HG03196 (cell line): ENCODE results near the gene COG1.
A peak's percentile ranks its signal among the peaks of the same experiment; 100 is the strongest.

ENCODE experiments used
- ATAC-seq: cut with Tn5 transposase; IDR thresholded peaks from one replicate; pipeline ENCODE4 v1.9.1; 2021; ENCODE audit not compliant: unreplicated experiment

Gene COG1

DNA sequence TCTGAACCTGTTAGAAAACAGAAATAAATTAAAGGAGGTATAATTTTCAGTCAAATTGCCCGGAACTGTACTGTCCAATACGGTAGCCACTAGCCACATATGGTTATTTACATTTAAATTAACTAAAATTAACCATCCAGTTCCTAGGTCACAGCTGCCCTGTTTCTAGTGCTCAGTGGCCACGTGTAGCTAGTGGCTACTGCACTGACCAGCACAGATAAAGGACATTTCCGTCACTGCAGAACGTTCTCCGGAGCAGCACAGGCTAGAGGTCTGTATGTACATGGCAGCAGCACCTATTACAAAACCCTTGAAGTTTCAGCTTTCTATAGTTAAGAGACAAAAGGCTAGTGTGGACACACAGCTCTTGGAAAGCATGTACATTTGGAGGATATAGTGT is 35.1 kb downstream of the COG1 start:
- no peak for ATAC-seq

DNA sequence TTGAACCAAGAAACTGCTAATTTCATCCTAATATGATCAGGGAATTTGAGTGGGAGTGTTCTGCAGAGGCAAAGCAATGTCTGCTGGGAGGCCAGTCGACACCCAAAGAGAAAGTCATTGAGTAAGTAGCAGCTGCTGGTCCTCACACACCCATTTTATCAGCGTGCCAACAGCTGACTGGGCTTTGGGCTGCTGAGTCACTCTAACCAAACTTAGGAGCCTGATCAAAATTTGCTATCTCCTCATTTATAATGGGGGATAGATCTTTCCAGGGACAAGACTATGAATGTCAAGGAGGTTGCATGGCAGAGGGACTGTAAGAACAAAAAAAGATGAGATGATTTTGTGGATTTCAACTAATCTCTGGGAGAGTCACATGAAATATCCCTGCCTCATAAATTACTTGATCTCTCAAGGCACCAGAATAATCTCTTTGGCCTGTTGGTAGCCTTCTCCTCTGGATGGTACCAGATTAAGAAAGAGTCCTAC is 35.9 kb downstream of the COG1 start:
- peak; percentile 37 for ATAC-seq

DNA sequence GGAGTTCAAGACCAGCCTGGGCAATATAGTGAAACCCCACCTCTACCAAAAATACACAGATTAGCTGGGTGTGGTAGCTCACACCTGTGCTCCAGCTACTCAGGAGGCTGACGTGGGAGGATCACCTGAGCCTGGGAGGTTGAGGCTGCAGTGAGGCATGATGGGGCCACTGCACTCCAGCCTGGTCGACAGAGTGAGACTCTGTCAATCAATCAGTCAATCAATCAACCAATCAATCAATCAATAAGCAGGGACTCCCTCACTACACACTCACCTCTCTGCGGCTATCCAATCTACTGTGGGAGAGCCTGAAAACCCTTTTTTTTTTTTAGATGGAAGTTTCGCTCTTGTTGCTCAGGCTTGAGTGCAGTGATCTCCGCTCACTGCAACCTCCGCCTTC is 37.2 kb downstream of the COG1 start:
- ATAC-seq = no peak

DNA sequence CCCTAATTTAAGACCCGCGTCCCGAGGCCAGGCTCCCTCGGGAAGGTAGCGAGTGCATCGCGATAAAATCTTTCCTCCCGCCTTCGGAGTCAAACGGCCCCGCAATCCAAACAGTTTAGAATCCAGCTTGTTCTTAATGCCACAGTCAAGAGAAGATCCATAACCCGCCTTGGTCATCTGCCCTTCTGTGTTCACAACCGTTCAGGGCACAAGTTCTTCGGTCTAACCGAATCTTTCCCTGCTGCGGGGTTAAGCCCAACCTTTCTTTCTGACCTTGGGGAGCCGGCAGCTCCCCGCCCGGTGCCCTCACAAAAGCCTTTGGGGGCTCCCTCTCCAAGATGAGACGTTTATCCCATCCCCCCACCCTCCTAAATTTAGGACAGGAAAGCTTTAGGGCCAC is 38.5 kb downstream of the COG1 start:
- no peak for ATAC-seq

DNA sequence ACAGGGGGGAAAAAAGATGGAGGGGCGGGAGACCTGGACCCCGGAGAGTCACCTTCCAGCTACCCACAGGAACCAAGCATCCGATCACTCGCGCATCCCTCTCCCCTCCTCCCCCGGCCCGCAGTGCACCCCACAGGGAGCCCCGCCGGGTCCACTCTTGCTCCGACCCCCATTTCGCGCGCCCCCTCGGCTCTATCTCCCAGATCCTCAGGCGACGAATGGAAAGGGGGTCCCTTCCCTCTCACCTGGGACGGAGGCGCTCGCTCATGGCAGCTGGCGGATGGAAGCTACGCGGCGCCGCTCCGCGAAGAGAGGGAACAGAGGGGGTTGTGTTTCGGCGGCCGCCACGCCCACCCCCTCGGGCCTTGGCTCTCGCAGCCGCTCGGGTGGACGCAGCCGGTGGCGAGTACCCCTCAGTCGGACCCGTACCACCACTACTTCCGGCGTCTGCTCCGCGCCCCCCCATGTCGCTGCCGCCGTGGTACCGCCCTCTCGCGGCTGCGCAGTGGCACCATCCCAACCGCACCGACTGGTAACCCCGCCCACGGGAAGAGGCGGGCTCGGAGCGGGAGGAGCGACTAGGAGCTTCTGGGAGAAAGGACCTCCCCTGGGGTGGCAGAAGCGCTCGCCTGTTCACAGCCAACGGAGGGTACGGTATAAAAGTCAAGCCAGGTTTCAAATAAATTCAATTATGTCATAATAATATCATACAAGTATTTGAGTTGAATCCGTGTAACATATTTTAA is 39.2 kb downstream of the COG1 start:
- ATAC-seq = peak; percentile 87

DNA sequence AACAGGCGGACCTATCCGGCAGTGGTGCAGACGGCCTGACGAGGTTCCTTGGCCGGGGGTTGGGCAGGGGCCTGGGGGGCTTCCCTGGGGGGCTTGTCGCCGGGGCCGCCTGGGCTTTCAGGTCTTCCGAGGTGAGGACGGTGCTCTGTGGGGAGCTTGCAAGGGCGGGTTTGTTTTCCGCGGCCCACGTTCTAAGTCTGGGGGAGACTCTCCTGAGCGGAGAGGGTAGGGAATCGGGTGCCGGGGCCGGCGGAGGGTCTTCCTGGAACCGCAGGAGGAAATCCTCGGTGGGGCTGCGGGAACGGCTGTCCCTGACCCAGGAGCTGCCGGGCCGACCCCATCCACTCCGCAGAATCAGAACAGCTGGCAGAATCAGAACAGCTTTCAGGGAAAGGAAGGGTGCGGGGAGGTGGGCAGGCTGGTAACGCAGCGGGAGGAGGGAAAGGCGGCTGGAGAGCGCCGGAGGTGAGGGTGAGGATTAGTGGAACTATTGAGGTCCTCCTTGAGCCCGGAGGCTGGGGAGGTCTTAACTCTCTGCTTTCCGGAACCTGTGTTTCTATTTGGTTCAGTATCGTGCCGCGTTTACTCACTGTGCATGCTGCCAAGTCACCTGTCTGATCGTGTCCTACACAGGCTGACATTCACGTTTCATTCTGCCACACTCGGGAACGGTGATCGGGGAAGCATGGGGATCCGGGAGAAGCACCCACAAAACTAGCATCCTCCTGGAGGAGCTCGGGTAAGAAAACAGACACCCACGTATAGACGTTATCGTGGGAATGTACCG is 39.9 kb downstream of the COG1 start:
- ATAC-seq = peak; percentile 21

DNA sequence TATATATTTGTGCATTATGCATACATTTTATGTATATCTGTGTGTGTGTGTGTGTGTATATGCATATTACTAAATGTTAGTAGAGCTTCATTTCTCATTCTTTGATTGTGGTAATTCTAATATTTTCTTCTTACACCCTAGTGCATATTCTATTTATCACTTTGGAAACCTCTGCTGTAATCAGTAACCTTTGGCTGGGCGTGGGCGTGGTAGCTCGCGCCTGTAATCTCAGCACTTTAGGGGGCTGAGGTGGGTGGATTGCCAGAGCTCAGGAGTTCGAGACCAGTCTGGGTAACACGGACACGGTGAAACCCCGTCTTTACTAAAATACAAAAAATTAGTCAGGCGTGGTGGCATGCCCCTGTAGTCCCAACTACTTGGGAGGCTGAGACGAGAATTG is 41.9 kb downstream of the COG1 start:
- ATAC-seq = no peak

DNA sequence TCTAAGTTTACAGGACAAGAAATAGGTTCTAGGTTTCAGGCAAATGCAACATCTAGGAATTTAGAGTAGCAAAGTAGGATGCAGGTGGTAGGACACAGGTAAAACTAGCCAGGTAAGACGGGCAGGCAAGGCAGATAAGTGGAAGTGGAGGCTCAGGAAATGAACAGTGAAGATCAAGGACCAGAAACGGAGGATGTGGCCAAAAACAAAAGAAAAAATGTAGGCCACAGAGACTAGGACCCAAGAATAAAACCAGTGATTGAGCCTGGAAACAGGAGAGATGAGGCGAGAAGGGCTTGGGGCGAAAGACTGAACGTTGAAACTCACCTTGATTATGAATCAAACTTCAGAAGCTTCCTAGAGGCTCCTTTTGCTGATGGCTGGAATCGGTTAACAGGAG is 44.9 kb downstream of the COG1 start:
- ATAC-seq = no peak

DNA sequence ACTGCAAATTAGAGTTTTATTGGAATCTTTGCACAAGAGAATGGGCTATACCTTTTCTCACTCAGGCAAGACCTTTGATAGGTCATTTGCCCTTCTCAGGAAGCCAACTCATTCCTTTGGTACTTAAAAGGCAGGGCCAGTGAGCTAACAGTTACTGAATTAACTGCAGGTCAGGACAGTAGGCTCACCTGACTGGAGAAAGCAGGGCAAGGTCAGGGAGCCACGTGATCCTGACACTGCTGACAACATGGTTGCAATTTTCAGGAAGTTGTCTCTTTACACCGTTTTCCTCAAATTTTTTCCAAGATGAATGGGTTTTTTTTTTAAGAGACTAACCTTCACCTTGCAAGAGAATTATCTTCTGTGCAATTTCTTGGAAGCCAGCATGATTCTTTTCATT is 47.7 kb downstream of the COG1 start:
- no peak for ATAC-seq

DNA sequence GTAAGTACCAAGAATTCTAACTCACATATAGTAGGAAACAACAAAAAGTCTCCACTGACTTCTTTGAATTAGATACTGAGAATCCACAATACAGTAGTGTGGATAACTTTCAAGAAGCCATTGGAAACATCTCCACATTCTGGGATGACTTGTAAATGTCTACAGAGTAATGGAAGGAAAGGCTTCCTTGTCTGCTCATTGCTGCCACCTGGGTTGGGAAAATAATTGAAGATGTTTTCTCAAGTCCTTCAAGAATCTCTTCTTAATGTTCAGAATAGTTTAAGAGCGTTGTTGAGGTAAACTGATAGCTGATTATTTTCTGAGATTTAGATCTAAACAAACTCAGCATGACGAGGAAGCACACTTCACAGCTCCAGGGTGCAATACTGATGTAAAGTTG is 54.9 kb downstream of the COG1 start:
- no peak for ATAC-seq

DNA sequence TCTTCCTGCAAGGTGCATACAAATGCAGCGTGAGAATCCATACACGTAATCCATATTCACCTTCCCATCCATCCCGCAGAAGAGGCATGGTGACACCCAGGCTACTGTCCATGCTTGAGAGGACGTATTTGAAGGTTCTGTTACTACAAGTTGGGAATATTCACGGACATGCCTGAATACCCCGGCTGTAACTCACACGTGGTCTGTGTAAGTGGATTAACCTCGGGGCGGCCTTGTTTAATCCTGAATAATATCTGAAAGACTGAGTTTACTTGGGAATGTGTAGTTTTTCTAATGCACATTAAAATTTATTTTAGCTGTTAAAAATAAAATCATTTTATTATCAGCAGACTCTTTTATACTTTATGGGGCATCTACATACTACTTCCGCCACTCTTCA is 55.7 kb downstream of the COG1 start:
- ATAC-seq = no peak

DNA sequence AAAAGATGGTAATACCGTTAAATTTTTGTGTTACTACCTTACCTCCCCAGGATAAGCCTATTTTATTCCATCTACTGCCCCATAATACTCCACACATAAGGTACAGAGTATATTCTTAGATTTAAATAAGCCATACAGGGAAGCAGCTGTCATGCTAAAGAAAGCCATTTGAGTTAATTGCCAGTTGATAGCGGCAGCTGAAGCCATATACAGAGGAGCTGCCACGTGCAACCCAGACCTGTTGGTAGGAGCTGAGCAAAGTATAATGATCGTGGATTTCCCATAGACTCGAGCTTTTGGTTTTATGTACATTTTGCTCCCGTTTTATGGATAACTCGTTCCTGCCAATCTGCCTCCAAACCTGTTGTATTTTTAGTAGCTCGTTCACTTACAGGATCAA is 56.8 kb downstream of the COG1 start:
- no peak for ATAC-seq

DNA sequence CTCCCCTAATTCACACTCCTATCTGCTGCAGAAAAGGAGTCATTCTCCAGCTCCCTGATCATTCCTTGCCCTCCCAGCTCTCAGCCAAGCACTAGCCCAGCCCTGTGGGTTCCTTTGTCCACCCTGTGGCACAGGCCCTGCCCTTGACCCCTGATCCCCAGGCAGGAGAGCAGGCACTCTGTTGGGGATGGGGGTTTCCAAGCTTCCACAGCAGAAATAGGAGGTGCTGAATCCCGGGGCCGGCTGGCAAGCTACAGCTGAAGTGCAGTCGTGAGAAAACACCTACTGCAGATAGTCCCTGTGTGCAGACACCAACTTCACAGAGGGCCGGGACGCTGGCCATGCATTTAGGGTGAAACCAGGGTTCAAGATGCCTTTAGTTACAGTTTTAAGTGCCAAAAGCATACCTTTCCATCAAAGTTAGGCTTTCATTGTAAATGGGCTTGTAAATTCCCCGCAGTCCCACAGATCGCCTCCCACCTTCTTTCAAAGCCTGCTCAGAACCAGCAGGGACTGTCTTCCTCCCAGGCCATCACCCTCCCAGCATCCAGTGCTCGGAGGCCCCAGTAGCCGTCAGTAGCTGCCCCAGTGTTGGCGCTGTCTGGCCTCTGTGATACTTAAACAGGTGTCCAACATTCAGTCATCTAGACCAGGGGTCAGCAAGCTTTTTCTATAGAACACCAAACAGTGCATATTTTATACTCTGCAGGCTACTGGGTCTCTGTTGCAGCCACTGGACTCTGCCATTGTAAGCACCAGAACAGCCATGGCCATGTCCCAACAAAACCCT is 58.2 kb downstream of the COG1 start:
- ATAC-seq = no peak

DNA sequence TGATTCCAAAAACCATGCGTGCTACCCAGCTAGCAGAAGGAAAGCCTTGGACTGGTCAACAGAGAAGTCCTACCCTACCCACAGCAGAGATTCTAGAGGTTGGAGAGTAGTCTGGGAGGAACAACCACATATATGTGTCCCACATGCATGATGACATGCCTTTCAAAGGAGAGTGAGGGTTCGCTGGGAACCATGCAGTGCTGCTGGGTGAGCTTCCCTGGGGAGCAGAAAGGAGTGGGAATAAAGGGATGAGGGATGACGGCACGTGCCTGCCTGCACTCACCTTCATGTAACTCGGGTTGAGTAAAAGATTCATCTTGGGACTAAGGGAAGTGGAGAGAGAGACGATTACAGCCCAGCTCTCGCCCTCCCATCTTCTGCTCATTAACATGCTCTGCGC is 59.0 kb downstream of the COG1 start:
- ATAC-seq = no peak

DNA sequence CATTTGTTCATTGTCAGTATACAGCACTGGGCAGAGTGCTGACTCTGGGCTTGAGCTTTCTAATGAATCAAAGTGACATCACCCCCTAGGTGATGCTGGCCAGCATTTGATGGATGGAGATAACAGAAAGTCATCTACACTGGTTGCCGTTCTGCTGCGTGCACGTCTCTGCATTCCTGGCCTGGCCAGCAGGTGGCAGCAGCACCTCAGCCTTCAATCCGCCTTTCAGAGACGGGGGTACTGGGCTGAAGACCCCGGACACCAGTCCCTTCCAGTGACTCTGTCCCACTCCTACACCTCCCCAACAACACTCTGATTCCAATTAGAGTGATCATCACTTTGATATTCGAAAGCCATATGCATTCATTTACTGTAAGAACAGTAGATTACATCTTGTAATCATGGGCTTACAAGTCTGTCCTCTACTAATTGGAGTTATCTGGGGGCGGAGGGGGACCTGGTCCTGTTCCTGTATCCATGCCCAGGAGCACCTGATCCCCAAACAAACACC is 62.9 kb downstream of the COG1 start:
- peak; percentile 66 for ATAC-seq

DNA sequence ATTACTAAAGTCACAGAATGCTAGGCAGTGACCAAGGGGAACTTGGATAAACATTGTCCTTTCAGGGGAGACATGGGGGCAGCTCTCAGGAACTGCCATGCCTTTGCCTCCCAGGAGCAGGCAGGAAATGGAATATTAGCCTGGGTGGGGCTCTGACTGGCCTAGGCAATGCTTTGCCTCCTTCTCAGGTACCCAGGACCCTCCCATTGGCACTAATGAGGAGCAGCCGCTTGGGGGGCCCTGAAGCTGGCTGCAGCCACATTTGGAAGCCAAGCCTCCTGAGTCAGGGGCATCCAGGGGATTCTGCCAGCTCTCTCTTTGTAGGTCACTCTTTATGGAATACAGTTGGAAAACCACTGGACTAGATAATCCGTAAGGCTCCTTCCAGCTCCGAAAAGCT is 63.4 kb downstream of the COG1 start:
- no peak for ATAC-seq

DNA sequence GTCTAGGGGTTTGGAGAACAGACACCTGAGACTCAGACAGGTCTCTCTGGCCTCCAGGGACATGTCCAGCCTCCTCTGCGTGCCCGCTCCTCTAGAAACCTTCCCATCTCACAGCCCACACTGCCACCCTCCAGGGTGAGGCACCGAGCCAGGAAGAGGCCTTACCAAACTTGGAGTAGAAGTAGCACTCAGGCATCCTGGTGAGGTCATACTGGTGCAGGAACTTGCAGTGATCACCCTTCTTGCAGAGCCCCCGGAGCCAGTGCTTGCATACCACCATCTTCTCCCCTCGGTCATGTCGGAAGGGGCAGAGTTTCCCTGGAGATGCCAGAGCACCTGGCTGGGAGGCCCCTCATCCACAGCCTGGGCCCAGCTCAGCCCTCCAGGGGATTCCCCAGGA is 64.7 kb downstream of the COG1 start:
- ATAC-seq = no peak
